GM23338 (cell line): ENCODE results near the gene TRIM24. TPM values are rescaled to one million over a fixed set of nuclear protein-coding genes. Genes with fewer than 3 reads are reported as not detected.

Experiments used
- ATAC-seq: fragments of 200-7000 bp; cut with Tn5 transposase; 3 replicates; pipeline ENCODE4 v1.9.1; 2020
- DNase-seq: peaks from one replicate; pipeline ENCODE4 v3.0.0-alpha.2; 2015; ENCODE audit warnings: low spot score
- H2AFZ ChIP-seq: fragments of 200-600 bp; sonication (generic); 2 replicates; pipeline ENCODE4 v1.8.0; 2016; ENCODE audit warnings: antibody characterized with exemption, mild to moderate bottlenecking, moderate library complexity
- H3F3A ChIP-seq: fragments of 200-600 bp; sonication (generic); replicated peaks from 2 replicates; pipeline ENCODE4 v1.8.0; 2017; ENCODE audit warnings: antibody characterized with exemption, mixed run types, low read depth
- H3K27ac ChIP-seq: fragments of 200-600 bp; sonication (generic); 2 replicates; pipeline ENCODE4 v1.6.1; 2016; ENCODE audit warnings: low read depth
- H3K27me3 ChIP-seq: fragments of 200-600 bp; sonication (generic); 2 replicates; pipeline ENCODE4 v1.8.0; 2016; ENCODE audit warnings: mild to moderate bottlenecking, mixed run types, moderate library complexity; ENCODE audit not compliant: insufficient read depth
- H3K36me3 ChIP-seq: fragments of 200-600 bp; sonication (generic); 2 replicates; pipeline ENCODE4 v1.8.0; 2016; ENCODE audit warnings: mild to moderate bottlenecking; ENCODE audit not compliant: insufficient read depth
- H3K4me1 ChIP-seq: fragments of 200-600 bp; sonication (generic); 2 replicates; pipeline ENCODE4 v1.8.0; 2016; ENCODE audit warnings: mild to moderate bottlenecking, moderate library complexity; ENCODE audit not compliant: insufficient read depth
- H3K4me2 ChIP-seq: fragments of 200-600 bp; sonication (generic); 2 replicates; pipeline ENCODE4 v1.7.1; 2017; ENCODE audit warnings: mixed run types
- H3K4me3 ChIP-seq: fragments of 200-600 bp; sonication (generic); 2 replicates; pipeline ENCODE4 v1.6.1; 2016; ENCODE audit warnings: mixed run types
- H3K79me2 ChIP-seq: fragments of 200-600 bp; sonication (generic); replicated peaks from 2 replicates; pipeline ENCODE4 v1.8.0; 2017; ENCODE audit warnings: mild to moderate bottlenecking; ENCODE audit not compliant: insufficient read depth
- H3K9me2 ChIP-seq: fragments of 200-600 bp; sonication (generic); 2 replicates; pipeline ENCODE4 v1.8.0; 2017; ENCODE audit not compliant: insufficient read depth
- H4K20me1 ChIP-seq: fragments of 200-600 bp; sonication (generic); replicated peaks from 2 replicates; pipeline ENCODE4 v1.8.0; 2017; ENCODE audit warnings: mild to moderate bottlenecking; ENCODE audit not compliant: insufficient read depth
- H3K27ac Mint-ChIP-seq: 2 replicates; pipeline ENCODE4 v1.8.0; 2020; ENCODE audit warnings: inconsistent platforms, mild to moderate bottlenecking, moderate library complexity, mixed read lengths
- H3K27me3 Mint-ChIP-seq: 3 replicates; pipeline ENCODE4 v1.8.0; 2022; ENCODE audit warnings: low read depth, mild to moderate bottlenecking, moderate library complexity, mixed read lengths, inconsistent platforms; ENCODE audit not compliant: insufficient read depth, poor library complexity
- H3K36me3 Mint-ChIP-seq: 3 replicates; pipeline ENCODE4 v1.8.0; 2021; ENCODE audit warnings: low read depth, mild to moderate bottlenecking, inconsistent platforms, moderate library complexity, mixed read lengths
- H3K4me1 Mint-ChIP-seq: 3 replicates; pipeline ENCODE4 v1.8.0; 2020; ENCODE audit warnings: mild to moderate bottlenecking, inconsistent platforms, mixed read lengths
- H3K4me3 Mint-ChIP-seq: 3 replicates; pipeline ENCODE4 v1.8.0; 2021; ENCODE audit warnings: moderate library complexity, mild to moderate bottlenecking, inconsistent platforms, mixed read lengths
- H3K9me3 Mint-ChIP-seq: 3 replicates; pipeline ENCODE4 v1.8.0; 2020; ENCODE audit warnings: moderate library complexity, mild to moderate bottlenecking, inconsistent platforms, mixed read lengths
- CREB1 ChIP-seq: fragments of 250-450 bp; sonication (Bioruptor Pico); IDR thresholded peaks from 2 replicates; pipeline ENCODE4 v1.5.0; 2020; ENCODE audit warnings: low read depth, mild to moderate bottlenecking, moderate library complexity
- EZH2 ChIP-seq: fragments of 200-600 bp; sonication (generic); IDR thresholded peaks from one replicate; pipeline ENCODE4 v1.8.0; 2017; ENCODE audit warnings: antibody characterized with exemption, mild to moderate bottlenecking, low read depth; ENCODE audit not compliant: unreplicated experiment
- EZH2phosphoT487 ChIP-seq: fragments of 200-600 bp; sonication (generic); IDR thresholded peaks from one replicate; pipeline ENCODE4 v1.8.1; 2018; ENCODE audit warnings: antibody characterized with exemption; ENCODE audit not compliant: unreplicated experiment
- JUNB ChIP-seq: IDR thresholded peaks from one replicate; pipeline ENCODE4 v1.6.1; 2016; ENCODE audit warnings: antibody characterized with exemption; ENCODE audit not compliant: unreplicated experiment
- NANOG ChIP-seq: IDR thresholded peaks from 2 replicates; pipeline ENCODE4 v1.6.1; 2016; ENCODE audit warnings: antibody characterized with exemption, borderline replicate concordance
- POLR2AphosphoS5 ChIP-seq: IDR thresholded peaks from 2 replicates; pipeline ENCODE4 v1.6.1; 2016; ENCODE audit warnings: antibody characterized with exemption, low read depth
- STAT1 ChIP-seq: IDR thresholded peaks from one replicate; pipeline ENCODE4 v1.6.1; 2016; ENCODE audit warnings: antibody characterized with exemption; ENCODE audit not compliant: unreplicated experiment
- ZNF114 ChIP-seq: fragments of 250-450 bp; sonication (Bioruptor Pico); IDR thresholded peaks from 2 replicates; pipeline ENCODE4 v1.5.0; 2020; ENCODE audit warnings: mild to moderate bottlenecking, moderate library complexity
- ZNF331 ChIP-seq: fragments of 250-450 bp; sonication (Bioruptor Pico); IDR thresholded peaks from 2 replicates; pipeline ENCODE4 v1.5.0; 2020; ENCODE audit warnings: low read depth, mild to moderate bottlenecking, moderate library complexity
- polyA plus RNA-seq: library from polyadenylated mRNA; unstranded; fragments of >200 nt; fragmentation: Nextera tagmentation; extraction: Ambion mirVana; gene quantifications from 2 replicates; pipeline ENCODE4 v1.2.1, GENCODE V29; 2016
- total RNA-seq: library from RNA; depleted of rRNA; stranded (reverse); fragments of >200 nt; shearing (Covaris generic); gene quantifications from 2 replicates; pipeline ENCODE4 v1.2.3, GENCODE V29; 2014
- TF ChIP-seq, protein P1 (sequence below): fragments of 250-450 bp; sonication (Bioruptor Pico); IDR thresholded peaks from 2 replicates; pipeline ENCODE4 v1.5.0; 2020; ENCODE audit warnings: mild to moderate bottlenecking, moderate library complexity
- TF ChIP-seq, protein P2 (sequence below): IDR thresholded peaks from one replicate; pipeline ENCODE4 v1.6.1; 2018; ENCODE audit warnings: antibody characterized with exemption; ENCODE audit not compliant: unreplicated experiment
- TF ChIP-seq, protein P3 (sequence below), 2 experiments: fragments of 200-600 bp in 1 of 2; sonication (generic) in 1 of 2; conservative IDR thresholded peaks; 2 replicates each; pipeline versions ENCODE4 v1.5.1 to v1.6.1; 2016 to 2017; ENCODE audit warnings: antibody characterized with exemption in 2 of 2, low read depth in 2 of 2, mild to moderate bottlenecking in 2 of 2, moderate library complexity in 1 of 2

TRIM24 gene
- total and polyA plus RNA-seq, 2 experiments from 2014 or later: 67.0 to 120 TPM

DNA sequence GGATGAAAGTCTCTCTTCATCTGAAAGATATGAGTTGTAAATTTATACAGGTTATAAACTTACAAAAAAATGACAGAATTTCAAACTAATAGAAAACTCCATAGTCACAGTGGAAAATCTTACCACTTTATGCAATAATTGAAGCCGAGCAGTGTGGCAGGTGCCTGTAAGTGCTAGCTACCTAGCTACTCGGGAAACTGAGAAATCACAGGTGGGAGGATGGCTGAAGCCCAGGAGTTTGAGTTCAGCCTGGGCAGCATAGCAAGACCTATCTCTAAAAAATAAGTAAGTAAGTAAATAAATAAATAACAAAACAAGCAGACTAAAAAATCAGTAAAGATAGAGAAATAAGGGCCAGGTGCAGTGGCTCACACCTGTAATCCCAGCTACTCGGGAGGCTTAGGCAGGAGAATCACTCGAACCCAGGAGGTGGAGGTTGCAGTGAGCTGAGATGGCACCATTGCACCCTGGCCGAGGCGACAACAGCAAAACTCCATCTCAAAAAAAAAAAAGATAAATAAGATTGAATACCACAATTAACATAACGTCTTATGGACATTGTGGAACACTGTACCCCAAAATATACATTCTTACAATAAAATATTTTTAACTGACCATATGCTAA is 61.9 kb downstream of the TRIM24 start (continued):
- TF ChIP-seq, protein P1, sequence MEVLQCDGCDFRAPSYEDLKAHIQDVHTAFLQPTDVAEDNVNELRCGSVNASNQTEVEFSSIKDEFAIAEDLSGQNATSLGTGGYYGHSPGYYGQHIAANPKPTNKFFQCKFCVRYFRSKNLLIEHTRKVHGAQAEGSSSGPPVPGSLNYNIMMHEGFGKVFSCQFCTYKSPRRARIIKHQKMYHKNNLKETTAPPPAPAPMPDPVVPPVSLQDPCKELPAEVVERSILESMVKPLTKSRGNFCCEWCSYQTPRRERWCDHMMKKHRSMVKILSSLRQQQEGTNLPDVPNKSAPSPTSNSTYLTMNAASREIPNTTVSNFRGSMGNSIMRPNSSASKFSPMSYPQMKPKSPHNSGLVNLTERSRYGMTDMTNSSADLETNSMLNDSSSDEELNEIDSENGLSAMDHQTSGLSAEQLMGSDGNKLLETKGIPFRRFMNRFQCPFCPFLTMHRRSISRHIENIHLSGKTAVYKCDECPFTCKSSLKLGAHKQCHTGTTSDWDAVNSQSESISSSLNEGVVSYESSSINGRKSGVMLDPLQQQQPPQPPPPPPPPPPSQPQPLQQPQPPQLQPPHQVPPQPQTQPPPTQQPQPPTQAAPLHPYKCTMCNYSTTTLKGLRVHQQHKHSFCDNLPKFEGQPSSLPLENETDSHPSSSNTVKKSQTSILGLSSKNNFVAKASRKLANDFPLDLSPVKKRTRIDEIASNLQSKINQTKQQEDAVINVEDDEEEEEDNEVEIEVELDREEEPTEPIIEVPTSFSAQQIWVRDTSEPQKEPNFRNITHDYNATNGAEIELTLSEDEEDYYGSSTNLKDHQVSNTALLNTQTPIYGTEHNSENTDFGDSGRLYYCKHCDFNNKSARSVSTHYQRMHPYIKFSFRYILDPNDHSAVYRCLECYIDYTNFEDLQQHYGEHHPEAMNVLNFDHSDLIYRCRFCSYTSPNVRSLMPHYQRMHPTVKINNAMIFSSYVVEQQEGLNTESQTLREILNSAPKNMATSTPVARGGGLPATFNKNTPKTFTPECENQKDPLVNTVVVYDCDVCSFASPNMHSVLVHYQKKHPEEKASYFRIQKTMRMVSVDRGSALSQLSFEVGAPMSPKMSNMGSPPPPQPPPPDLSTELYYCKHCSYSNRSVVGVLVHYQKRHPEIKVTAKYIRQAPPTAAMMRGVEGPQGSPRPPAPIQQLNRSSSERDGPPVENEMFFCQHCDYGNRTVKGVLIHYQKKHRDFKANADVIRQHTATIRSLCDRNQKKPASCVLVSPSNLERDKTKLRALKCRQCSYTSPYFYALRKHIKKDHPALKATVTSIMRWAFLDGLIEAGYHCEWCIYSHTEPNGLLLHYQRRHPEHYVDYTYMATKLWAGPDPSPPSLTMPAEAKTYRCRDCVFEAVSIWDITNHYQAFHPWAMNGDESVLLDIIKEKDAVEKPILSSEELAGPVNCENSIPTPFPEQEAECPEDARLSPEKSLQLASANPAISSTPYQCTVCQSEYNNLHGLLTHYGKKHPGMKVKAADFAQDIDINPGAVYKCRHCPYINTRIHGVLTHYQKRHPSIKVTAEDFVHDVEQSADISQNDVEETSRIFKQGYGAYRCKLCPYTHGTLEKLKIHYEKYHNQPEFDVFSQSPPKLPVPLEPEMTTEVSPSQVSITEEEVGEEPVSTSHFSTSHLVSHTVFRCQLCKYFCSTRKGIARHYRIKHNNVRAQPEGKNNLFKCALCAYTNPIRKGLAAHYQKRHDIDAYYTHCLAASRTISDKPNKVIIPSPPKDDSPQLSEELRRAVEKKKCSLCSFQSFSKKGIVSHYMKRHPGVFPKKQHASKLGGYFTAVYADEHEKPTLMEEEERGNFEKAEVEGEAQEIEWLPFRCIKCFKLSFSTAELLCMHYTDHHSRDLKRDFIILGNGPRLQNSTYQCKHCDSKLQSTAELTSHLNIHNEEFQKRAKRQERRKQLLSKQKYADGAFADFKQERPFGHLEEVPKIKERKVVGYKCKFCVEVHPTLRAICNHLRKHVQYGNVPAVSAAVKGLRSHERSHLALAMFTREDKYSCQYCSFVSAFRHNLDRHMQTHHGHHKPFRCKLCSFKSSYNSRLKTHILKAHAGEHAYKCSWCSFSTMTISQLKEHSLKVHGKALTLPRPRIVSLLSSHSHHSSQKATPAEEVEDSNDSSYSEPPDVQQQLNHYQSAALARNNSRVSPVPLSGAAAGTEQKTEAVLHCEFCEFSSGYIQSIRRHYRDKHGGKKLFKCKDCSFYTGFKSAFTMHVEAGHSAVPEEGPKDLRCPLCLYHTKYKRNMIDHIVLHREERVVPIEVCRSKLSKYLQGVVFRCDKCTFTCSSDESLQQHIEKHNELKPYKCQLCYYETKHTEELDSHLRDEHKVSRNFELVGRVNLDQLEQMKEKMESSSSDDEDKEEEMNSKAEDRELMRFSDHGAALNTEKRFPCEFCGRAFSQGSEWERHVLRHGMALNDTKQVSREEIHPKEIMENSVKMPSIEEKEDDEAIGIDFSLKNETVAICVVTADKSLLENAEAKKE: no peak
- TF ChIP-seq JUNB (no peak), POLR2AphosphoS5 (no peak), NANOG (no peak), ZNF114 (CRISPR knock-in tag) (no peak), EZH2 (no peak), ZNF331 (CRISPR knock-in tag) (no peak), STAT1 (no peak)

- Histone ChIP-seq H3K9me2 (no peaks in the 10 kb centered on the region), H3K4me2 (no peak overlapping the region), H3K36me3 (peaks cover 83% of the 10 kb centered on the region), H3K79me2 (peaks cover 83% of the 10 kb centered on the region), H3K4me3 (no peak overlapping the region), H3K27ac (no peak overlapping the region), H4K20me1 (no peaks in the 10 kb centered on the region), H3K27me3 (no peaks in the 10 kb centered on the region), H2AFZ (no peak overlapping the region), H3K4me1 (no peaks in the 10 kb centered on the region), H3F3A (peaks cover 3% of the 10 kb centered on the region; the same call in 1 of the 2 replicates)
- Mint-ChIP-seq H3K9me3 (peaks cover 37% of the 10 kb centered on the region), H3K27me3 (peaks cover 13% of the 10 kb centered on the region), H3K27ac (no peak overlapping the region), H3K36me3 (peaks cover 98% of the 10 kb centered on the region), H3K4me3 (no peak overlapping the region), H3K4me1 (no peaks in the 10 kb centered on the region)
- DNase-seq: no peak
- no peak for ATAC-seq
- TF ChIP-seq JUNB (no peak), ZNF114 (CRISPR knock-in tag) (no peak), ZNF331 (CRISPR knock-in tag) (no peak), POLR2AphosphoS5 (no peak), NANOG (no peak), EZH2phosphoT487 (no peak), CREB1 (no peak)
- TF ChIP-seq, protein P2, sequence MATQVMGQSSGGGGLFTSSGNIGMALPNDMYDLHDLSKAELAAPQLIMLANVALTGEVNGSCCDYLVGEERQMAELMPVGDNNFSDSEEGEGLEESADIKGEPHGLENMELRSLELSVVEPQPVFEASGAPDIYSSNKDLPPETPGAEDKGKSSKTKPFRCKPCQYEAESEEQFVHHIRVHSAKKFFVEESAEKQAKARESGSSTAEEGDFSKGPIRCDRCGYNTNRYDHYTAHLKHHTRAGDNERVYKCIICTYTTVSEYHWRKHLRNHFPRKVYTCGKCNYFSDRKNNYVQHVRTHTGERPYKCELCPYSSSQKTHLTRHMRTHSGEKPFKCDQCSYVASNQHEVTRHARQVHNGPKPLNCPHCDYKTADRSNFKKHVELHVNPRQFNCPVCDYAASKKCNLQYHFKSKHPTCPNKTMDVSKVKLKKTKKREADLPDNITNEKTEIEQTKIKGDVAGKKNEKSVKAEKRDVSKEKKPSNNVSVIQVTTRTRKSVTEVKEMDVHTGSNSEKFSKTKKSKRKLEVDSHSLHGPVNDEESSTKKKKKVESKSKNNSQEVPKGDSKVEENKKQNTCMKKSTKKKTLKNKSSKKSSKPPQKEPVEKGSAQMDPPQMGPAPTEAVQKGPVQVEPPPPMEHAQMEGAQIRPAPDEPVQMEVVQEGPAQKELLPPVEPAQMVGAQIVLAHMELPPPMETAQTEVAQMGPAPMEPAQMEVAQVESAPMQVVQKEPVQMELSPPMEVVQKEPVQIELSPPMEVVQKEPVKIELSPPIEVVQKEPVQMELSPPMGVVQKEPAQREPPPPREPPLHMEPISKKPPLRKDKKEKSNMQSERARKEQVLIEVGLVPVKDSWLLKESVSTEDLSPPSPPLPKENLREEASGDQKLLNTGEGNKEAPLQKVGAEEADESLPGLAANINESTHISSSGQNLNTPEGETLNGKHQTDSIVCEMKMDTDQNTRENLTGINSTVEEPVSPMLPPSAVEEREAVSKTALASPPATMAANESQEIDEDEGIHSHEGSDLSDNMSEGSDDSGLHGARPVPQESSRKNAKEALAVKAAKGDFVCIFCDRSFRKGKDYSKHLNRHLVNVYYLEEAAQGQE: no peak
- TF ChIP-seq, protein P3, sequence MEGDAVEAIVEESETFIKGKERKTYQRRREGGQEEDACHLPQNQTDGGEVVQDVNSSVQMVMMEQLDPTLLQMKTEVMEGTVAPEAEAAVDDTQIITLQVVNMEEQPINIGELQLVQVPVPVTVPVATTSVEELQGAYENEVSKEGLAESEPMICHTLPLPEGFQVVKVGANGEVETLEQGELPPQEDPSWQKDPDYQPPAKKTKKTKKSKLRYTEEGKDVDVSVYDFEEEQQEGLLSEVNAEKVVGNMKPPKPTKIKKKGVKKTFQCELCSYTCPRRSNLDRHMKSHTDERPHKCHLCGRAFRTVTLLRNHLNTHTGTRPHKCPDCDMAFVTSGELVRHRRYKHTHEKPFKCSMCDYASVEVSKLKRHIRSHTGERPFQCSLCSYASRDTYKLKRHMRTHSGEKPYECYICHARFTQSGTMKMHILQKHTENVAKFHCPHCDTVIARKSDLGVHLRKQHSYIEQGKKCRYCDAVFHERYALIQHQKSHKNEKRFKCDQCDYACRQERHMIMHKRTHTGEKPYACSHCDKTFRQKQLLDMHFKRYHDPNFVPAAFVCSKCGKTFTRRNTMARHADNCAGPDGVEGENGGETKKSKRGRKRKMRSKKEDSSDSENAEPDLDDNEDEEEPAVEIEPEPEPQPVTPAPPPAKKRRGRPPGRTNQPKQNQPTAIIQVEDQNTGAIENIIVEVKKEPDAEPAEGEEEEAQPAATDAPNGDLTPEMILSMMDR (conservative IDR thresholded peaks at IDR 0.05; ENCODE audit: low read depth in 2 of 2): no peak
Observed at GRCh38 chr7:138524259-138524658, 64.2 kb downstream of the TRIM24 start.
